ENCODE results near the gene FAM117A.
A peak's percentile ranks its signal among the peaks of the same experiment; 100 is the strongest.

FAM117A gene

DNA sequence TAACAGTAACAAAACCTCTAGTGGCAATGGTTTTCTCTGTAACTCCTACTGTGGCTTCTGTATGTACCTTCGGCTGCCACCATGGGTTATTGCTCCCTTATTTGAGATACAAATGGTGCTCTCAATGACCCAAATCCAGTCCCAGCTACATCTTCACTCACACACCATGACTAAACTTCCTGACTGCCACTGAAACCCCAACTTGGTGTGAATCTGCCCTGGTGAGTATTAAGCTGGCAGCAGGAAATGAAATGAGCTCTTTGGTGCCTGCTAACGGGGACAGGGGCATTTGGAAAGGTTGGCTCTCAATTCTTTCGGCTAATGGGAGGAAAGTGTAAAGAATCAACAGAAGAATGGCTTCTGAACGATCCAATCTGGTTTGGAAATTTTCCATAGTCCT lies 48.7 kb downstream of the FAM117A start:
- TF ChIP-seq ZBTB7A (IDR thresholded peaks at IDR 0.05; ENCODE audit: low read depth) (no peak), MAX (IDR thresholded peaks at IDR 0.05) (no peak), RAD21 (IDR thresholded peaks at IDR 0.05; ENCODE audit: low read depth) (no peak), EGR1 (IDR thresholded peaks at IDR 0.05) (no peak), NFIC (IDR thresholded peaks at IDR 0.05) (no peak), CREB1 (IDR thresholded peaks at IDR 0.05; ENCODE audit: low read depth) (no peak), TAF1 (IDR thresholded peaks at IDR 0.05; ENCODE audit: low read depth) (no peak), CEBPB (IDR thresholded peaks at IDR 0.05) (no peak)

DNA sequence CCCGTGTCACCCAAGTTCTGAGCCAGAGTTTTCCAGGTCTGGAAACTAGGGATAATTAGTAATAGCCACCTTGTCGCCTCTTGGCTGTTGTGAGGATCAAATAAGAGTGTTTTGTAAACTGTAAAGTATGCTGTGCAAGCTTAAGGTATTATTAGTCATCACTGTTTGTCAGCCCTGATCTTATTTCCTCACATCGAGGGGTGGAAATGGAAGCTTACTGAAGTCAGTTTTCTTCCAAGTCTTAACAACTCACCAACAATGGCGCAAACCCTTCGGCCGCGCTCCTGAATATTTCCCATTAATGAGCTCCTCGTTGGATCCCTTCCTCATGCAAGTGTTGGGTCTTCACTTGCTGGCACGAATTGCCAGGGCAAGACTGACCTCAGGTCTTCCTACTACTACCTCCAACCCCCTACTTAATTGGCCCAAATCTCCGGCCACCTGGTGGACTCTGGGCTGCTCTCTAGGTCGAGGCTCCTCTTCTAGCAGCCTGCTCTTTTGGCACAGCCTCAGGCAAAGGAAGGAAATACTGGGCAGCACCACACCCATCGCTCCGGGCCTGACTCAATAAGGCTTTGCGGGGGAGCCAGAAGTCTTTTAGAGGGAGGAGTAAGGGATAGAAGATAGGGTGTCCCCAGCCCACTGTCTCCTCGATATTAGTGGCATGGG lies 55.3 kb downstream of the FAM117A start:
- TF ChIP-seq YY1 (IDR thresholded peaks at IDR 0.05; ENCODE audit: low read depth) (no peak), EGR1 (IDR thresholded peaks at IDR 0.05) (no peak), TEAD4 (IDR thresholded peaks at IDR 0.05) (no peak), RAD21 (IDR thresholded peaks at IDR 0.05; ENCODE audit: low read depth) (no peak), TCF12 (IDR thresholded peaks at IDR 0.05; ENCODE audit: low read depth) (no peak), FOXM1 (IDR thresholded peaks at IDR 0.05; ENCODE audit: borderline replicate concordance, low read depth) (no peak), ZBTB7A (IDR thresholded peaks at IDR 0.05; ENCODE audit: low read depth) (no peak), TAF1 (IDR thresholded peaks at IDR 0.05; ENCODE audit: low read depth) (no peak), CEBPB (IDR thresholded peaks at IDR 0.05) (no peak), MAX (IDR thresholded peaks at IDR 0.05) (no peak; the same call in 1 of the 2 replicates), EP300 (IDR thresholded peaks at IDR 0.05; ENCODE audit: borderline replicate concordance) (no peak), REST (IDR thresholded peaks at IDR 0.05; ENCODE audit: low read depth) (no peak)

DNA sequence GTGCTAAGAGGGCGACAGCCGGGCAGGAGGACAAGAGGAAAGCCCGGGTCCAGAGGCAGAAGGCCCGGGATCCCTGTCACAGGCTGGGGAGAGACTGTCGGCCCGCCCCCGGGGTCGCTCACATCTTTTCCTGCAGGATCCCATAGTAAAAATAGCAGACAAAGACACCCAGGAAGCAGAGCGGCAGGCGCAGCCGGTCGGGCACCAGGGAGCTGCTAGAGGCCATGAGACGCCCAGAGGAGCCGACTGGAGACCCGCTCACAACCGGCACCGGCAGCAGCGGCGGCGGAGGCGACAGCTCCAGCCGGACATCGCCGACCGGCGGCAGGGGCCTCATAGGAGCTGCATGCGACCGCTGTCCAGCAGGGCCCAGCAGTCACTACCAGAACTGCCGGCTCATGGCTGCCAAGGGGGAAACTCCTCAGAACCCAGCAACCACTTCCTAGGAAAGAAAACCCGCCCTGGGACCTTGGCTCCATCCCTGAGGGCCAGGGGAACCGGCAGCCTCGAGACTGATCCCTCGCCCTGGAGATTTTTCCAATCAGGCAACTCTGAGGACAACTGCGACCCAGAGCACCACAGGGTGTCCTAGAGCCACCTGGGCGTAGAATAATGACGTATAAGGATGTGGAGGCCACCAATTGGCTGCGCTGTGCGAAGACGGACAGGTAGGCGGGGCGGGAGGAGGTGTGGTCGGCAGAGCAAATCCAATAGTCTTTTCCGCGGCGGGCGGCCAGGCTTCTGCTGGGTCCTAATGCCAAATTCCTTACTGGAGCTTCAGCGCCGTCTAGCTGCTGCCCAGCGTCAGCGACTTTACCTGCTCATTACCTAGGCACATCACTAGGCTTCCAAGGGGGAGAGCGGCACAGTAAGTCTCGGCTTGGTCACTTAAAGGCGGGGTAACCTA lies 56.1 kb downstream of the FAM117A start, which contains the start of gene SLC35B1:
Gene SLC35B1 (minus strand): TSS at position 357 of the 907 bp plus-strand sequence. CDS start 131 bp downstream, at position 226.
- TF ChIP-seq FOXM1 (IDR thresholded peaks at IDR 0.05; ENCODE audit: borderline replicate concordance, low read depth) (no peak), NFIC (IDR thresholded peaks at IDR 0.05) (no peak), CREB1 (IDR thresholded peaks at IDR 0.05; ENCODE audit: low read depth) (peak; percentile 96), EP300 (IDR thresholded peaks at IDR 0.05; ENCODE audit: borderline replicate concordance) (no peak), YY1 (IDR thresholded peaks at IDR 0.05; ENCODE audit: low read depth) (peak; percentile 69), TAF1 (IDR thresholded peaks at IDR 0.05; ENCODE audit: low read depth) (peak; percentile 69), REST (IDR thresholded peaks at IDR 0.05; ENCODE audit: low read depth) (peak; percentile 44; the same call in 1 of the 2 replicates), RAD21 (IDR thresholded peaks at IDR 0.05; ENCODE audit: low read depth) (peak; percentile 57), ZBTB7A (IDR thresholded peaks at IDR 0.05; ENCODE audit: low read depth) (no peak), CEBPB (IDR thresholded peaks at IDR 0.05) (no peak; the same call in 1 of the 2 replicates), MAX (IDR thresholded peaks at IDR 0.05) (peak; percentile 12; the same call in 1 of the 2 replicates), EGR1 (IDR thresholded peaks at IDR 0.05) (no peak), TEAD4 (IDR thresholded peaks at IDR 0.05) (peak; percentile 79), TCF12 (IDR thresholded peaks at IDR 0.05; ENCODE audit: low read depth) (peak; percentile 55; the same call in 1 of the 2 replicates)
- TF ChIP-seq, protein P1, sequence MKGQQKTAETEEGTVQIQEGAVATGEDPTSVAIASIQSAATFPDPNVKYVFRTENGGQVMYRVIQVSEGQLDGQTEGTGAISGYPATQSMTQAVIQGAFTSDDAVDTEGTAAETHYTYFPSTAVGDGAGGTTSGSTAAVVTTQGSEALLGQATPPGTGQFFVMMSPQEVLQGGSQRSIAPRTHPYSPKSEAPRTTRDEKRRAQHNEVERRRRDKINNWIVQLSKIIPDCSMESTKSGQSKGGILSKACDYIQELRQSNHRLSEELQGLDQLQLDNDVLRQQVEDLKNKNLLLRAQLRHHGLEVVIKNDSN (IDR thresholded peaks at IDR 0.05), result peak; percentile 3; the same call in 1 of the 2 replicates

DNA sequence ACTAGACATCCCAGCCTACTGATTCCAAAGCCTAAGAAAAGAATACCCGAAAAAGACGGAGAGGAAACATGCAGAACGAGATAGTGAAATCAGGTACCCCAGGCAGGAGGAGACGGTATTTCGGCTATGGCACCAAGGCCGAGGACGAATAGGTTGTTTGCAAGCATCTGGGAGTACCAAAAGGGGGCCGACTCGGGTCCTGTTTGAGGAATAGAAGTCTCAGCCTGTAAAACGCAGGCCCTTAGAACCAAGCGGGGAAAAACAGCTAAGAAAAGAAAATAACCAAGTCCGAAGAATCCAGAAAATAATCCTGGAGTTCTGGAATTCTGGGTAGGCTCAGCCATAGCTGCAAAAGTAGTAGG lies 56.7 kb downstream of the FAM117A start:
- TF ChIP-seq REST (IDR thresholded peaks at IDR 0.05; ENCODE audit: low read depth) (no peak), TEAD4 (IDR thresholded peaks at IDR 0.05) (no peak), TCF12 (IDR thresholded peaks at IDR 0.05; ENCODE audit: low read depth) (no peak), CEBPB (IDR thresholded peaks at IDR 0.05) (no peak), NFIC (IDR thresholded peaks at IDR 0.05) (no peak)
